ENCODE measurements around the gene CD14.
"Not testable (repeated sequence)": the region's sequence is repeated elsewhere in the genome, so short reads cannot be mapped to it uniquely, and the experiment has no call there.

The CD14 gene

DNA sequence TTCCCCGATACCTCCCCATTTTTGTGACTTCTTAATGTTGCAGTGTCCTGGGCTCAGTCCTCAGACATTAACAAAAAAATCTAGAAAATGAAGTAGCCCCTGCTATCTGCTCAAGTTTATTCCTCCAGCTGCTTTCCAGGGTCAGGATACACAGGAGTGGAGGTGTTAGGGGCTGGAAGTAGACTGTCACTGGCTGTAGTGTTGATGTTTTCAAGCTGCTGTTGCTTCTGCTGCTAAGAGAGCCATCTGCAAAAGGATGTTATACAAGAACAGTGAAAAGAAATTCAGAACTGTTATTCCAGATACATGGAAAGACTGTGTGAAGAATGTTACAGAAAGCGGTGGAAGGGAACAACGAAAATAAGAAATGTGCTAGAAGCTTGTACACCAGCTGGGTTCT is 10.7 kb downstream of the CD14 start:
- TF ChIP-seq, protein P1, sequence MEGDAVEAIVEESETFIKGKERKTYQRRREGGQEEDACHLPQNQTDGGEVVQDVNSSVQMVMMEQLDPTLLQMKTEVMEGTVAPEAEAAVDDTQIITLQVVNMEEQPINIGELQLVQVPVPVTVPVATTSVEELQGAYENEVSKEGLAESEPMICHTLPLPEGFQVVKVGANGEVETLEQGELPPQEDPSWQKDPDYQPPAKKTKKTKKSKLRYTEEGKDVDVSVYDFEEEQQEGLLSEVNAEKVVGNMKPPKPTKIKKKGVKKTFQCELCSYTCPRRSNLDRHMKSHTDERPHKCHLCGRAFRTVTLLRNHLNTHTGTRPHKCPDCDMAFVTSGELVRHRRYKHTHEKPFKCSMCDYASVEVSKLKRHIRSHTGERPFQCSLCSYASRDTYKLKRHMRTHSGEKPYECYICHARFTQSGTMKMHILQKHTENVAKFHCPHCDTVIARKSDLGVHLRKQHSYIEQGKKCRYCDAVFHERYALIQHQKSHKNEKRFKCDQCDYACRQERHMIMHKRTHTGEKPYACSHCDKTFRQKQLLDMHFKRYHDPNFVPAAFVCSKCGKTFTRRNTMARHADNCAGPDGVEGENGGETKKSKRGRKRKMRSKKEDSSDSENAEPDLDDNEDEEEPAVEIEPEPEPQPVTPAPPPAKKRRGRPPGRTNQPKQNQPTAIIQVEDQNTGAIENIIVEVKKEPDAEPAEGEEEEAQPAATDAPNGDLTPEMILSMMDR (conservative IDR thresholded peaks at IDR 0.05), result no peak
- H3K27ac ChIP-seq, result no peak overlapping the region

DNA sequence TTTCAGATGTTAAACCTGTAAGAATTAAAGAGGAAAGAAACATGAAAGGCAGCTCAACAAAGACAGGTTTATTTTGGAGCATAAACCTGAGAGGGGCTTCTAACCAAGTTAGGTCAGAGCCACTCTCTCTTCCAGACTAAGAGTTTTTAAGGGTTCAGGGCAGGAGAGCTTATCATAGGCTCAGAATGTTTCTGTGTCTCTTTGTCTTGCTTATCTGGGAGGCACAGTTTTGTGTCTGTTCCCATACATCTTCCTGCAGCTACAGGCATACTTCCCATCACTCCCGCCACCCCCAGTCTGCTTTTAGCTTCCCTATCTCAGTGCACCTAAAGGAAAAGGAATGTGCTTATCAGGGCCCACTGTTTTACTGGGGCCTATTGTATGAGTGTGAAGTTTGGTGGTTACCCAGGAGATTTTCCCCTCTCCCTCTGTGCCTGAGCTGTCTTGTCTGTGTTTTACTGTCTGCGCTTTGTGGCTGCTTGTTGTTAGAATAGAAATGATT is 21.9 kb downstream of the CD14 start:
- no peak overlapping the region for H3K27ac ChIP-seq
- TF ChIP-seq, protein P1 (conservative IDR thresholded peaks at IDR 0.05), result no peak

DNA sequence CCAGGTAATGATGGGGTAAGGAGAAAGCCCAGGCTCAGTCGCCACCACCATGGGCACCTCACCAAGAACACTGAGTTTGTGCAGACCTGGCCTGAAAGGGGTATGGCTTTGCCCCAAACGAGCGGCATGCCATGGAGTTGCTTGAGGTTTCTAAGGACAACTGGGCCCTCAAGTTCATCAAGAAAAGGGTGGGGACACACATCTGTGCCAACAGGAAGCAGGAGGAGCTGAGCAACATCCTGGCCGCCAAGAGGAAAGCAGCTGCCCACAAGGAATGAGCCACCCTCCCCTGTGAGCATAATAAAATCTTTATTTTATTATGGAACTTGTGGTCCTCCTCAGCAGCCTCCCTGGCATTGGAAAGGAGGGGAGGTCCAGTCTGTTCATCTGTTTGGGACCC is 23.8 kb downstream of the CD14 start:
- TF ChIP-seq, protein P1 (conservative IDR thresholded peaks at IDR 0.05), result no peak
- H3K27ac ChIP-seq, result no peak overlapping the region

DNA sequence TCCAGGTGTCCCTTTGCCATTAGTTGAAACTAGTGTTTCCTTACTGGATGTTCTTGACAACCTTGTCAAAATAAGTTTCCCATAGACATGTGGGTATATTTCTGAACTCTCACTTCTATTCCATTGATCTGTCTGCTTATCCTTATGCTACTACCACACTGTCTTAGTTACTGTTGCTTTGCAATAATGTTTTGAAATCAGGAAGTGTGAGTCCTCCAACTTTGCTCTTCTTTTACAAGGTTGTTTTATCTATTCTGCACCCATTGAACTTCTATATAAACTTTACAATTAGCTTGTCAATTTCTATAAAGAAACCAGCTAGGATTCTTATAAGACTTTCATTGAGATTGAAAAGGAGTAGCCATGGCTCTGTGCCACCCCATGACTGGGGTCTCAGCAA is 24.3 kb downstream of the CD14 start:
- TF ChIP-seq, protein P1 (conservative IDR thresholded peaks at IDR 0.05), result no peak
- no peak overlapping the region for H3K27ac ChIP-seq

DNA sequence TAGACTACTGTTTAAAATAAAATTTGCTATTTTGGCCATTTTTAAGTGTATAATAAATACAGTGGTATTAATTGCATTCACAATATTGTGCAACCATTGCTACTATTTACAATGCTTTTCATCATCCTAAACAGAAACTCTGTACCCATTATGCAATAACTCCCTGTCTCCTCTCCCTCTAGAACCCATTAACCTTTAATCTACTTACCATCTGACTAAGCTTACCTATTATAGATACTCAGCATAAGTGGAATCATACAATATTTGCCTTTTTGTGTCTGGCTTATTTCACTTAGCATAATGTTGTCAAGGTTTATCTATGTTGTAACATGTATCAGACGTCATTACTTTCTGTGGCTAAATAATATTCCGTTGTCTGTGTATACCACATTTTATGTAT is 25.9 kb downstream of the CD14 start:
- TF ChIP-seq, protein P1 (conservative IDR thresholded peaks at IDR 0.05), result no peak
- H3K27ac ChIP-seq, result no peak overlapping the region

DNA sequence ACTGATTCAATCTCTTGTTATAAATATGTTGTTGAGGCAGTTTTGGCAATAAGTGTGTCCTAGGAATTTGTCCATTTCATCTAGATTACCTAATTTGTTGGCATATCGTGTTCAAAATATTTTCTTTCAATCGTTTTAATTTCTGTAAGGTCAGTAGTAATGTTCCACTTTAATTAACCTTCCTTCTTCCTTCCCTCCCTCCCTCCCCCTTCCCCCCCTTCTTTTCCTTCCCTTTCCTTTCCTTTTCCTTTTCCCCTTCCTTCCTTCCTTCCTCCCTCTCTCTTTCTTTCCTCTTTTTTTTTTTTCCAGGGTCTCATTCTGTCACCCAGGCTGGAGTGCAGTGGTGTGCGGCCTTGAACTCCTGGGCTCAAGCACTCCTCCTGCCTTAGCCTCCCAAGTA is 27.1 kb downstream of the CD14 start:
- TF ChIP-seq, protein P1 (conservative IDR thresholded peaks at IDR 0.05), result no peak
- no peak overlapping the region for H3K27ac ChIP-seq

DNA sequence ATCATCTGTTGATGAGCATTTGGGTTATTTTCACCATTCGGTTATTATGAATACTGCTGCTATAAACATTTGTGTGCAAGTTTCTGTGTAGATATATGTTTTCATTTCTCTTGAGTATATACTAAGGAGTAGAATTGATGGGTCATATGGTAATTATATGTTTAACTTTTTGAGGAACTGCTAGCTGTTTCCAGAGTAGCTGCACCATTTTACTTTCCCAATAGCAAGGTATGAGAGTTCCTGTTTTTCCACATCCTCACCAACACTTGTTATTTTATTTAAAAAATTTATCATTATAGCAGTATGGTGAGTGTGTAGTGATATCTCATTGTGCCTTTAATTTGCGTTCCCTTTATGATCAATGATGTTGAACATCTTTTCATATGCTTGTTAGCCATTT is 29.2 kb downstream of the CD14 start:
- H3K27ac ChIP-seq, result no peak overlapping the region
- TF ChIP-seq, protein P1 (conservative IDR thresholded peaks at IDR 0.05), result no peak

DNA sequence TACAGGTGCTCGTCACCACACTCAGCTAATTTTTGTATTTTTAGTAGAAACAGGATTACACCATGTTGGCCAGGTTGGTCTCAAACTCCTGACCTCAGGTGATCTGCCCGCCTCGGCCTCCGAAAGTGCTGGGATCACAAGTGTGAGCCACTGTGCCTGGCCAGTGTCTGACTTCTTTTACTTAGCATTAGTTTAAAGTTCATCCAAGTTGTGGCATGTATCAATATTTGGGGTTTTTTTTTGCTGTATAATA is 29.6 kb downstream of the CD14 start:
- not testable (repeated sequence) for H3K27ac ChIP-seq

Measured in VCaP (cell line).